Neural progenitor cell (in vitro differentiated cells): Measurements from ENCODE around the gene C12orf56. TPM values are rescaled to one million over a fixed set of nuclear protein-coding genes. Genes with fewer than 3 reads are reported as not detected.
A peak's percentile ranks its signal among the peaks of the same experiment; 100 is the strongest.

Source experiments
- DNase-seq: peaks from one replicate; pipeline ENCODE4 v3.0.0-alpha.2; 2016; ENCODE audit warnings: low spot score
- H2AFZ ChIP-seq: fragments of 200-600 bp; sonication (generic); replicated peaks from 2 replicates; pipeline ENCODE4 v1.6.1; 2016; ENCODE audit warnings: antibody characterized with exemption
- H3F3A ChIP-seq: fragments of 200-600 bp; sonication (generic); 2 replicates; pipeline ENCODE4 v1.6.1; 2016; ENCODE audit warnings: antibody characterized with exemption, low read depth
- H3K27ac ChIP-seq: fragments of 200-600 bp; sonication (generic); 2 replicates; pipeline ENCODE4 v1.5.1; 2016; ENCODE audit warnings: mild to moderate bottlenecking
- H3K27me3 ChIP-seq: fragments of 200-600 bp; sonication (generic); 2 replicates; pipeline ENCODE4 v1.6.1; 2016; ENCODE audit warnings: mild to moderate bottlenecking, moderate library complexity
- H3K36me3 ChIP-seq: fragments of 200-600 bp; sonication (generic); 2 replicates; pipeline ENCODE4 v1.5.1; 2016
- H3K4me1 ChIP-seq: fragments of 200-600 bp; sonication (generic); 2 replicates; pipeline ENCODE4 v1.6.1; 2016; ENCODE audit warnings: mixed run types
- H3K4me2 ChIP-seq: fragments of 200-600 bp; sonication (generic); 2 replicates; pipeline ENCODE4 v1.6.1; 2016
- H3K4me3 ChIP-seq: fragments of 200-600 bp; sonication (generic); 2 replicates; pipeline ENCODE4 v1.5.1; 2016
- H3K79me2 ChIP-seq: fragments of 200-600 bp; sonication (generic); 2 replicates; pipeline ENCODE4 v1.6.1; 2016; ENCODE audit warnings: low read depth
- H3K9ac ChIP-seq: fragments of 200-600 bp; sonication (generic); 2 replicates; pipeline ENCODE4 v1.6.1; 2016
- H3K9me3 ChIP-seq: fragments of 200-600 bp; sonication (generic); 2 replicates; pipeline ENCODE4 v1.5.1; 2016; ENCODE audit warnings: low read depth
- H4K20me1 ChIP-seq: fragments of 200-600 bp; sonication (generic); 2 replicates; pipeline ENCODE4 v1.6.1; 2016; ENCODE audit warnings: low read depth
- H3K27ac Mint-ChIP-seq: 3 replicates; pipeline ENCODE4 v1.8.0; 2021; ENCODE audit warnings: mixed read lengths
- H3K27me3 Mint-ChIP-seq: 2 replicates; pipeline ENCODE4 v1.8.0; 2022; ENCODE audit warnings: low read depth, mild to moderate bottlenecking, inconsistent platforms, moderate library complexity, mixed read lengths; ENCODE audit not compliant: insufficient read depth
- H3K36me3 Mint-ChIP-seq: 3 replicates; pipeline ENCODE4 v1.8.0; 2021; ENCODE audit warnings: mixed read lengths
- H3K4me1 Mint-ChIP-seq: 3 replicates; pipeline ENCODE4 v1.8.0; 2021; ENCODE audit warnings: mixed read lengths
- H3K4me3 Mint-ChIP-seq: 3 replicates; pipeline ENCODE4 v1.8.0; 2021; ENCODE audit warnings: mild to moderate bottlenecking, moderate library complexity, mixed read lengths
- H3K9me3 Mint-ChIP-seq: 3 replicates; pipeline ENCODE4 v1.8.0; 2020; ENCODE audit warnings: mixed read lengths
- EZH2 ChIP-seq: fragments of 200-600 bp; sonication (generic); IDR thresholded peaks from 2 replicates; pipeline ENCODE4 v1.6.1; 2017; ENCODE audit warnings: antibody characterized with exemption, mild to moderate bottlenecking, moderate library complexity
- EZH2phosphoT487 ChIP-seq: fragments of 200-600 bp; sonication (generic); IDR thresholded peaks from 2 replicates; pipeline ENCODE4 v1.6.1; 2017; ENCODE audit warnings: antibody characterized with exemption
- total RNA-seq: library from RNA; depleted of rRNA; stranded (reverse); fragments of >200 nt; gene quantifications from 2 replicates; pipeline ENCODE4 v1.2.3, GENCODE V29; 2015; ENCODE audit warnings: low replicate concordance
- TF ChIP-seq, protein P1 (sequence below): fragments of 200-600 bp; sonication (generic); IDR thresholded peaks from 2 replicates; pipeline ENCODE4 v1.5.1; 2017; ENCODE audit warnings: antibody characterized with exemption, mild to moderate bottlenecking

The C12orf56 gene
- total RNA-seq, 1 donor from 2014 or later = 4.2 TPM

DNA sequence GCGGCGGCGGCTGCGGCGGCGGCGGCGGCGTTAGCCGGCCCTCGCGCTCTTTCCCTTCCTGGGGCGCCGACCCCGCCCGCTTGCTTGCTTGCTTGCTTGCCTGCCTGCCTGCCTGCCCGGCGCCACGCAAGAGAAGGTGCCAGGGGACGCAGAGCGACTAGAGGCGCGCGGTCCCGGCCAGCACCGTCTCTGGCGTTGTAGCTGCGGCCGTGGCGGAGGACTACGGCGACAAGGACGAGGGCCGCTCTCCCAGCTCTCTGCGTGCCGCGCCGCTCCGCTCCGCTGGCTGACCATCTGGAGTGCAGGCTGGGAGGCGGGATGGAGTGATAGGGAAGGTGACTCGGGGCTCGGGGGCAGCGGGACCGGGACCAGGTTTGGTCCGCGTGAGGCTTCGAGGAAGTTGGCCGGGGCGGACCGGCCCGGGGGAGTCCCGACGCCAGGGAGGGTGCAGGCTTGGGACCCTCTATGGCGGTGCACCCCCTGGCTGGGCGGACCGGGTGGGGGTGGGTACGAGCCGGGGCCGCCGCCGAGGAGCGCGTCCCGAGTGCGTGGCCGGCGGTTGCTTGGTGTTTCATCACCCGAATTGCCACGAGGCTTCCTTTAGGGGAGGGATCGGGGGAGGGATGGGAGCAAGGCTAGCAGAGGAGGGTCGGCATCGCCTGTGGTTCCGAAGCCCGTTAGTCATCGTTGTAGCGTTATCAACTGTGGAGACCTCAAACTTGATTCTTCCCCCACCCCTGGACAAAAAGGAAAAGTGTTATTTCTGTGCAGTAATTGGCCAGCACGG, 14.1 kb upstream of the C12orf56 start:
- no peak for DNase-seq
- H3K4me1 Mint-ChIP-seq = peaks cover 38% of the 10 kb centered on the region
- H3K9me3 Mint-ChIP-seq = no peaks in the 10 kb centered on the region
- H3K27me3 Mint-ChIP-seq = peaks cover 4% of the 10 kb centered on the region
- Histone ChIP-seq H3K27me3 (no peaks in the 10 kb centered on the region), H3K79me2 (peaks cover 50% of the 10 kb centered on the region), H3F3A (peaks cover 63% of the 10 kb centered on the region), H3K4me3 (peak overlapping the region; percentile 92), H3K4me2 (peak overlapping the region; percentile 79), H4K20me1 (peaks cover 40% of the 10 kb centered on the region), H3K27ac (peak overlapping the region; percentile 96), H3K4me1 (peaks cover 22% of the 10 kb centered on the region), H3K36me3 (no peaks in the 10 kb centered on the region), H3K9me3 (no peaks in the 10 kb centered on the region), H2AFZ (peak overlapping the region; percentile 89), H3K9ac (peak overlapping the region; percentile 71)
- H3K36me3 Mint-ChIP-seq = no peaks in the 10 kb centered on the region
- H3K4me3 Mint-ChIP-seq = peak overlapping the region; percentile 97
- H3K27ac Mint-ChIP-seq = peak overlapping the region; percentile 98
- TF ChIP-seq EZH2phosphoT487 (no peak), EZH2 (no peak)
- TF ChIP-seq, protein P1, sequence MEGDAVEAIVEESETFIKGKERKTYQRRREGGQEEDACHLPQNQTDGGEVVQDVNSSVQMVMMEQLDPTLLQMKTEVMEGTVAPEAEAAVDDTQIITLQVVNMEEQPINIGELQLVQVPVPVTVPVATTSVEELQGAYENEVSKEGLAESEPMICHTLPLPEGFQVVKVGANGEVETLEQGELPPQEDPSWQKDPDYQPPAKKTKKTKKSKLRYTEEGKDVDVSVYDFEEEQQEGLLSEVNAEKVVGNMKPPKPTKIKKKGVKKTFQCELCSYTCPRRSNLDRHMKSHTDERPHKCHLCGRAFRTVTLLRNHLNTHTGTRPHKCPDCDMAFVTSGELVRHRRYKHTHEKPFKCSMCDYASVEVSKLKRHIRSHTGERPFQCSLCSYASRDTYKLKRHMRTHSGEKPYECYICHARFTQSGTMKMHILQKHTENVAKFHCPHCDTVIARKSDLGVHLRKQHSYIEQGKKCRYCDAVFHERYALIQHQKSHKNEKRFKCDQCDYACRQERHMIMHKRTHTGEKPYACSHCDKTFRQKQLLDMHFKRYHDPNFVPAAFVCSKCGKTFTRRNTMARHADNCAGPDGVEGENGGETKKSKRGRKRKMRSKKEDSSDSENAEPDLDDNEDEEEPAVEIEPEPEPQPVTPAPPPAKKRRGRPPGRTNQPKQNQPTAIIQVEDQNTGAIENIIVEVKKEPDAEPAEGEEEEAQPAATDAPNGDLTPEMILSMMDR = no peak

DNA sequence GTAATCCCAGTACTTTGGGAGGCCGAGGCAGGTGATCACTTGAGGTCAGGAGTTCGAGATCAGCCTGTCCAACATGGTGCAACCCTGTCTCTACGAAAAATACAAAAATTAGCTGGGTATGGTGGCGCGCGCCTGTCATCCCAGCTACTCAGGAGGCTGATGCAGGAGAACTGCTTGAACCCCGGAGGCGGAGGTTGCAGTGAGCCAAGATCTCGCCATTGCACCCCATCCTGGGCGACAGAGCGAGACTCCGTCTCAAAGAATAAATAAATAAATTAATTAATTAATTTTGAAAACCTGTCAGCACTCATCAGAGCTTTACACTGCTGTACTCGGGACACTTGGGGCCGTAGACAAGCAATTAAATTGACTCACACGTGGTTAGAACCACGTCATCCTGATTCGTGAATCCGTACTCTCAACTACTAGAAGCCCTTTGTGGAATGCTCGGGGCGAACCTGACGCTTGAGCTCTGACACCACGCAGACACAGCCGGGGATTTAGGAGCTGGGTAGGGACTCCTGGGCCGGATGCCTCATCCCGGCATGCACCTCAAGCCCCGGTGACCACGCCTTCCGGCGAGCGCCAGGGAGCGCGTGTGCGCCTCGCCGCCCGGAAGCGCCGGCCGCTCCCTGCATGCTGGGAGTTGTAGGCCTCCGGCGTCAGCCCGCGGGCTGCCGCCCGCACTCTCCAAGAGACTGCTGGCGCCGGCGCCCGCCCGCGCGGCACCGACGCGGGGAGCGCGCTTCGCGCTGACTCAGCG, 13.3 kb upstream of the C12orf56 start, which contains the start of gene XPOT:
Gene XPOT, plus strand, starts transcription at position 686 of the 763 bp plus-strand sequence. CDS start 5,644 bp downstream, outside the sequence.
- Histone ChIP-seq H2AFZ (peak within 1 kb of the TSS; percentile 89), H3K4me1 (peaks cover 24% of the 10 kb centered on the region), H3K27me3 (no peaks in the 10 kb centered on the region), H3K9me3 (no peaks in the 10 kb centered on the region), H3F3A (peaks cover 68% of the 10 kb centered on the region), H3K4me2 (peak within 1 kb of the TSS; percentile 79), H3K9ac (peak within 1 kb of the TSS; percentile 71), H3K79me2 (peaks cover 42% of the 10 kb centered on the region), H4K20me1 (peaks cover 32% of the 10 kb centered on the region), H3K4me3 (peak within 1 kb of the TSS; percentile 92), H3K36me3 (no peaks in the 10 kb centered on the region), H3K27ac (peak within 1 kb of the TSS; percentile 96)
- H3K27me3 Mint-ChIP-seq = peaks cover 4% of the 10 kb centered on the region
- peak; percentile 99 for DNase-seq
- H3K27ac Mint-ChIP-seq = peak within 1 kb of the TSS; percentile 98
- no peak for TF ChIP-seq EZH2phosphoT487
- TF ChIP-seq, protein P1 = no peak
- no peak for TF ChIP-seq EZH2
- H3K9me3 Mint-ChIP-seq = no peaks in the 10 kb centered on the region
- peaks cover 38% of the 10 kb centered on the region for H3K4me1 Mint-ChIP-seq
- H3K4me3 Mint-ChIP-seq = peak within 1 kb of the TSS; percentile 97
- no peaks in the 10 kb centered on the region for H3K36me3 Mint-ChIP-seq

DNA sequence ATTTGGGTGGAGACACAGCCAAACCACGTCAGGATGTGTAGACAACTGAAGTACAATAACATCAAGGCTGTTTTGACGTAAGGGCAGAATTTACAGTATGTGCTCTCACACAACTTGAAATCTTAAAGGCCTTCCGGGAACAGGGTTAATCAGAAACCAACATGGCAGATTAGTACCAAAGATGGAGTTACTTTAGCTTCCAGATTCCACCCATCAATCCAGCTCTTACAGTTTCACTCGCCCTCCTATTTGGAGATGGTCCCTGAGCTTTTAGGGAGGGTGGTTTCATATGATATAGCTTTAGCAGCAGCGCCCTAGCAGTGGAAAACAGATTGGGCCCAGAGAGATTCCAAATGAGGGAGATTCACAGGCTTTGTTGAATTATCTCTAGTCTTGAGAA, 11.6 kb upstream of the C12orf56 start:
- Mint-ChIP-seq H3K9me3 (no peaks in the 10 kb centered on the region), H3K36me3 (no peaks in the 10 kb centered on the region), H3K27me3 (peaks cover 4% of the 10 kb centered on the region), H3K27ac (peak overlapping the region; percentile 32), H3K4me1 (peaks cover 24% of the 10 kb centered on the region), H3K4me3 (no peak overlapping the region)
- H3K4me3 ChIP-seq = no peak overlapping the region
- H4K20me1 ChIP-seq = peaks cover 15% of the 10 kb centered on the region
- TF ChIP-seq, protein P1 = no peak
- no peak for TF ChIP-seq EZH2
- TF ChIP-seq EZH2phosphoT487 = no peak
- H3F3A ChIP-seq = peaks cover 61% of the 10 kb centered on the region
- H3K4me2 ChIP-seq = no peak overlapping the region
- no peak for DNase-seq
- peaks cover 10% of the 10 kb centered on the region for H3K4me1 ChIP-seq
- no peak overlapping the region for H2AFZ ChIP-seq
- H3K79me2 ChIP-seq = peaks cover 25% of the 10 kb centered on the region
- no peak overlapping the region for H3K27ac ChIP-seq
- H3K9ac ChIP-seq = no peak overlapping the region
- H3K36me3 ChIP-seq = no peaks in the 10 kb centered on the region
- no peaks in the 10 kb centered on the region for H3K27me3 ChIP-seq
- no peaks in the 10 kb centered on the region for H3K9me3 ChIP-seq
